GM19025 (cell line): ENCODE data around the gene MRPL34.
"Not testable (repeated sequence)": the region's sequence is repeated elsewhere in the genome, so short reads cannot be mapped to it uniquely, and the experiment has no call there.

Experiments used
- ATAC-seq: cut with Tn5 transposase; IDR thresholded peaks from one replicate; pipeline ENCODE4 v1.9.1; 2021; ENCODE audit warnings: mild to moderate bottlenecking, low read depth, moderate library complexity; ENCODE audit not compliant: unreplicated experiment

The MRPL34 gene

DNA sequence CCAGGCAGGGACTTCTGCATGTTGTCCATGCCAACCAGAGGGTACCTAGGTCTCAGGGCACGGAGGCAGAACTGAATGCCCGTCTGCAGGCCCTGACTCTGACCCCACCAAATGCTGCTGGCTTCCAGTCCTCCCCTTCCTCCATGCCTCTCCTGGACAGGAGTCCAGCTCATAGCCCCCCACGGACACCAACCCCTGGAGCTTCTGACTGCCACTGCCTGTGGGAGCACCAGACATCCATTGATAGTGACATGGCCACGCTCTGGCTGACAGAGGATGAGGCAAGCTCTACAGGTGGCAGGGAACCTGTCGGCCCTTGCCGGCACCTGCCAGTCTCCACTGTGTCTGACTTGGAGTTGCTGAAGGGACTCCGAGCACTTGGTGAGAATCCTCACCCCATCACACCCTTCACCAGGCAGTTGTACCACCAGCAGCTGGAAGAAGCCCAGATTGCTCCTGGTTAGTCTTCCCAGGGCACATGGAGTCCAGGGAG is 22.1 kb upstream of the MRPL34 start:
- ATAC-seq = no peak

- ATAC-seq = no peak
Measured at GRCh38 chr19:17285415-17286135, 20.1 kb upstream of the MRPL34 start.

- ATAC-seq = no peak
Measured at GRCh38 chr19:17286263-17286662, 19.4 kb upstream of the MRPL34 start.

- ATAC-seq = no peak
Measured at GRCh38 chr19:17286752-17287151, 18.9 kb upstream of the MRPL34 start.

- ATAC-seq = no peak
Measured at GRCh38 chr19:17289489-17289888, 16.2 kb upstream of the MRPL34 start.

DNA sequence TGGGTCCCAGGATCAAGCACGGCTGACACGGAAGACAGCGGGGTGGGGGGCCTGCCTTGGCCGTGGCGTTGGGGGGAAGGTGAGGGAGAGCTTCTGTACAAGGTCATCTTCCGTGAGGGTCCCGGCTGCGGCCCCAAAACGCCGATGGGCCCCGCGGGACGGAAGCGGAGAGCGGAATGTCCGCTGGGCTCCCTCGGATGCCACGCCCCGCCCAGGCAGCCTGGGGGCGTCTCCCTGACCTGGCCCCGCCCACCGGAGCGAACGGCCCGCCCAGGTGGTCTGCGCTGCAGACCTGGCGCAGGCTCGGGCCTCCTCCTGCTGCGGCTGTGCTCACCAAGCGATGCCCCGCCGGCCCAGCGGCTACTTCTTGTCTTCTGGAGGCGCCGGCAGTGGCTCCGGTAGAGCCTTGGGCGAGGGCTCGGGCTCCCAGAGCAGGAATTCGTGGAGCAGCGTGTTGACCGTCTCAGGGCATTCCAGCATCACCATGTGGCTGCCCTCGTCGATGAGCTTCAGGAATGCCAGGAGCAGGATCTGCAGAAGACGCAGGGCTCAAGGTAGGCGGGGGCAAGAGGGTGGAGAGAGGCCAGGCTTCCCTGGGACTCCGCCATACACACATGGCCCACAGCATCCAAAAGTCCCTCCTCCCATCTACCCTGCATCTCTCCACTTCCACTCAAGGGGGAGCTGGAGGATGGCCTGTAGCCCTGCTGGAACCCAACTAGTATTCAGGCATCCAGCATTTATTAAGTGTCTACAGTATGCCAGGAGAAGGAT is 13.2 kb upstream of the MRPL34 start:
- ATAC-seq = peak; percentile 68

GRCh38 chr19:17293605-17294004 is 12.1 kb upstream of the MRPL34 start:
- no peak for ATAC-seq

DNA sequence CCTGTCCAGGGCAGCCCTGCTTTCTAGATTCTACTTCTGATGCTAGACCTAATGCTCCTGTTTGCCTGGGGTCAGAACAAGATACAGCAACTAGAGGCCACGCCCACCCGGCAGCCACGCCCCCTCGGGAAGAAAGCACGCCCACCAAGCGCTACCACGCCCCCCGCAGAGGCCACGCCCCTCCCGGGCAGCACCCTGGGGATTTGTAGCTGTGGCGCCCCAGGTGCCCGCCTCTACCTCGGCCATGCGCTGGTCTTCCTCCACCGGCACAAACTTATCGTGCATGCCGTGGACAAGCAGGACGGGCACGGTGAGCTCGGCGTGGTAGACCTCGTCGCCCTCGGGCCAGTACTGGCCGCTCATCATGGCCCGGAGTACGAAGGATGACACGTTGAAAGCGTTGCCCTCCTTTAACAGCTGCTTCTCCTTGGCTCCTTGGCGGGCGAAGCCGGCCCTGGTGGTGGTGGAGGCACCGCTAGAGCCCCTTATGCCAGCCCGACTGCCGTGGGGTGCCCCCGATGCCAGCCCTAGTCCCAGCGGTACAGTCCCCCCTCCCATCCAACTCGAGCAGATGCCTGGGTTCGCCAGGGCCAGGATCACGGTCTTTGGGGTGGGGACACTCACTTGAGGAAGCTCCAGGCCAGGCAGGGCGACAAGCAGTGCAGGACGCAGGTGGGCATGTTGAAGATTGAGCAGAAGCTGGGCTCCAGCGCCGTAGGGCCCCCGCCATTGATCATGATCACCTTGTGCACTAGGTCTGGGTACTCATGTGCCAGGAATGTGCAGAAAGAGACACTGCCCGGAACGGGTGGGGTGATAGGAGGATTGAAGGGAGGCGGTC is 11.4 kb upstream of the MRPL34 start:
- ATAC-seq = no peak

GRCh38 chr19:17295551-17295950 is 10.1 kb upstream of the MRPL34 start:
- not testable (repeated sequence) for ATAC-seq

GRCh38 chr19:17296273-17296672 is 9.4 kb upstream of the MRPL34 start:
- ATAC-seq = no peak

GRCh38 chr19:17296976-17297375 is 8.7 kb upstream of the MRPL34 start:
- no peak for ATAC-seq

DNA sequence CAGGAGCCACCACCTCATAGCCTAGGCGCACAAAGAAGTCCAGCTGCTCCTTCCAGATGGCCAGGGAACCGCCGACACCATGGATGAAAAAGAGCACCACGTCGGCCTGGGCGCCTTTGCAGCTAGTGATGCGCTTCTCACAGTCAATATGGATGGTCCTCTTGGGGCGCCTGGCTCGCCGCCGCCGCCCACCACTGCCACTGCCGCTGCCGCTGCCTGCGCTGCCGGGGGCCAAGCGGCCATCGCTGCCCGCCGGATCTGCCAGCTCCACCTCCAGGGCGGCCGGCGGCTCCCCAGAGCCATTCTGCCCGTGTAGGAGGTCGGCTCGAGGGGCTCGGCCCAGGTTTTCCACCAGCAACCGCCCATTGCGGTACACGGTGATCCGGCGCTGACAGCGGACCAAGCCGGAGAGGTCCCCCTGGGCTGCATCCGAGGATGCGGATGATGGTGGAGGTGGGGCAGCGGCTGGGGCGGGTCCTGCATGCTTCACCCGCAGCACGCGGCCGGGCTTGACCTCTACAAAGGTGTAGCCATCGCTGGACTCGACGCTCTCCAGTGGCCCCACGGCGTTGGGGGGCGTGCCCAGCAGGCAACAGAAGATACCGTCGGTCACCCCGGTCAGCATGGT is 4.6 kb upstream of the MRPL34 start:
- no peak for ATAC-seq

GRCh38 chr19:17302391-17303166 is 3.1 kb upstream of the MRPL34 start:
- ATAC-seq = no peak

DNA sequence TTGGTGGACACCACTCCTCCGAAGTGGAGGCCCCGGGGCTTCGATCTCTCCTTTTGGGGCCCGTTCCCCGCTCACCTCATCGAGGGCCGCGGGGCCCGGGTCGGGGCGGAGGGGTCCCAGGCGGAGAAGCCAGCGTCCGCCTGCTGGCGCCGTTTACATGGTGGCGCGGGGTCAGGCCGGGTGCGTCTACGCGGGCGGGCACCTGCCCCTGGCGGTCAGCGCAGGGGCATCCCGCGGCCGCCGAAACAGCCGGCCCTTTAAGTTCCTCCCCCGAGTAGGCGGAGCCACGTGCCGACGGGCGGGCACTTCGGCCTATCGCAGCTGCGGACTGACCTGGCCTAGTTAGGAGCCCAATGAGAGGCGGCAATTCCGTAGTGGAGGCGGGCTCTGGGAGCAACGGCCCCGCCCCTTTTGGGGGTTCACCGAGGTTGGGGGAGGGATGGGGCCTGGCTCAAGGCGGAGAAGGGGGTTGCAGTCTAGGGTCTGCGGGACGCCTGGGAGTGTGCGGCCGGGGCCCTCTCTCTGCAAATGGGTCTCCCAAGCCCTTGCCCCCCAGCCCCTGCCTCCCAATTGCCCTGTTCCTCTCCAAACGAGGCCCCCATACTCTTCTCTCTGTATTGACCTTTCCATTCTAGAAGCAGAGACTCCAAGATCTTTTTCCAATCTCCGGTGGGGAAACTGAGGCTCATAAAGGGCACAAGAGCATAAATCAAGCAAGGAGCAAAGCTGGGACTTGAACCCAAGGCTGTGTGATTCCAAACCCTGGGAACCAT is 2.3 kb upstream of the MRPL34 start, which contains the start of gene ABHD8:
TSS of gene ABHD8 (minus strand) at position 259 of the 773 bp plus-strand sequence. CDS start 1,809 bp downstream, outside the sequence.
- peak; percentile 55 for ATAC-seq

- no peak for ATAC-seq
Measured at GRCh38 chr19:17303940-17304267, 1.8 kb upstream of the MRPL34 start.

DNA sequence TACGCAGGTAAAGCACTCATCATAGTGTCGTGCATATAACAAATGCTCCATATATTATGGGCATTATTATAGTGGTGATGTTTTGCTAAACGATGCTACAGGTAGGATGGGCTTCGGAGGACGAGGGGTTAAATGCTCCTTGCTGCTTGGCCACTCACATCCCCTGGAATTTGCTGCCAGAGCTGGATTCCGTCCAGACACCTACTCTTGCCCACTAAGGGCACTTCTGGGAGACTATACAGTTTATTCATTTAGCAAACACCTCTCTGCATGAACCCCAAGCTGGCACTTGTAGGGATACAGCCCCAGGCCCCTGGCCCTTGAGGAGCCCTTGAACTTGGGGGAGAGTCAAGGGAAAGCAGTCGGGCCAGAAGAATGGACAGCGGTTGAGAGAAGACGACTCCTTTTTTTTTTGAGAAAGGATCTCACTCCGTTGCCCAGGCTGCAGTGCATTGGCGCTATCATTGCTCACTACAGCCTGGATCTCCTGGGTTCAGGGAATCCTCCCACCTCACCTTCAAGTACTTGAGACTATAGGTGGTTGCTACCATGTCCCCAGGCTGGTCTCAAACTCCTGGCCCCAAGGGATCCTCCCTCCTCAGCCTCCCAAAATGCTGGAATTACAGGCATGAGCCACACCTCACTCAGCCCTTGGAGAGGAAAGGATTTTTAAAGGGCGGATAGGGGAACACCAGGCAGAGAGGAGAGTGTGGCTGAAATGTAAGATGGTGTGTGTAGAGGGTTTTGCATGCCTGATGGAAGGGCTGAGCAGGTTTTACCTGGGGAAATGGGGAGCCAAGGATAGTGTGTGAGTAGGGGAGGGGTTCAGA is 1.1 kb upstream of the MRPL34 start:
- no peak for ATAC-seq

GRCh38 chr19:17305216-17305516 is 506 bp upstream of the MRPL34 start:
- ATAC-seq = no peak

DNA sequence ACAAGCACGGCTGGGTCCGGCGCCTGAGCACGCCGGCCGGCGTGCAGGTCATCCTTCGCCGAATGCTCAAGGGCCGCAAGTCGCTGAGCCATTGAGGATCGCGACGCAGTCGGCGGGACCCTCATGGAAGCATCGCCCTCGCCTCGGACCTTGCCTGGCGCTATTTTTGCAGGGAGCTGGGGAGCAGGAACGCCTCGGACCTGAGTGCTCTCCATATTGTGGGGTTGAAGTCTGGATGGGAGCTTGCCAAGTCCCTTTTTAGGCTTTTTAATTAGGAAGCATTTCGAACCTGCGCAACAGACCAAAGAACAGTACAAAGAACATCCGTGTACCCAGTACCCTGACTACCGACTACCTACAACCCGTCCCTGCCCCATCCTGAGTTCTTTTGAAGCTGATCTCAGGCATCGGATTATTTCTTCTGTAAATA is 628 bp downstream of the MRPL34 start:
- no peak for ATAC-seq
